Sigmoid colon (tissue), 4 donors: ENCODE measurements around the gene CAMKK2.

Source experiments
- POLR2A ChIP-seq, 2 donors: fragments of 450-650 bp; IDR thresholded peaks; one replicate each; pipeline ENCODE4 v1.6.1; 2016; ENCODE audit warnings: antibody characterized with exemption in 2 of 2, mild to moderate bottlenecking in 2 of 2, moderate library complexity in 2 of 2
- POLR2AphosphoS5 ChIP-seq, 4 donors: sonication (generic); formaldehyde crosslinking; IDR thresholded peaks; one replicate each; pipeline ENCODE4 v1.6.1; 2017; ENCODE audit warnings: antibody characterized with exemption in 4 of 4
- TF ChIP-seq, protein P1 (sequence below), 4 experiments: fragments of 450-650 bp in 3 of 4; fragments of 200-600 bp in 1 of 4; IDR thresholded peaks; one replicate each; pipeline ENCODE4 v1.5.1; 2016 to 2019; ENCODE audit warnings: antibody characterized with exemption in 4 of 4, mild to moderate bottlenecking in 3 of 4, moderate library complexity in 2 of 4

DNA sequence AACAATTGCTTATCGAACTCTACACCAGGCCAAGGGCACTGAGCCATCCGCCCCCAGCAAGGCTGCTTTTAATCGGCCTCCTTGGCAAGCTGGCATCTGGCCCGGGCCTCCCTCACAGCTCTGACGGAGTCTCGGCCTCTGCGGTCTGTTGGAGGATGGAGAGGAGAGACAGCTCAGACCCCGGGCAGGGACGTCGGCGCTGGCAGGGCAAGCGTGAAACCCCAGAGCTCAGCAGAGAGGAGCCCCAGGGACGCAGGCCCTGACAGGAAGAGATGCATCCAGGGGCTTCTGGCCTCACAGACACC, 17.5 kb downstream of the CAMKK2 start:
- no peak for TF ChIP-seq POLR2AphosphoS5 (IDR thresholded peaks at IDR 0.05)
- TF ChIP-seq, protein P1, sequence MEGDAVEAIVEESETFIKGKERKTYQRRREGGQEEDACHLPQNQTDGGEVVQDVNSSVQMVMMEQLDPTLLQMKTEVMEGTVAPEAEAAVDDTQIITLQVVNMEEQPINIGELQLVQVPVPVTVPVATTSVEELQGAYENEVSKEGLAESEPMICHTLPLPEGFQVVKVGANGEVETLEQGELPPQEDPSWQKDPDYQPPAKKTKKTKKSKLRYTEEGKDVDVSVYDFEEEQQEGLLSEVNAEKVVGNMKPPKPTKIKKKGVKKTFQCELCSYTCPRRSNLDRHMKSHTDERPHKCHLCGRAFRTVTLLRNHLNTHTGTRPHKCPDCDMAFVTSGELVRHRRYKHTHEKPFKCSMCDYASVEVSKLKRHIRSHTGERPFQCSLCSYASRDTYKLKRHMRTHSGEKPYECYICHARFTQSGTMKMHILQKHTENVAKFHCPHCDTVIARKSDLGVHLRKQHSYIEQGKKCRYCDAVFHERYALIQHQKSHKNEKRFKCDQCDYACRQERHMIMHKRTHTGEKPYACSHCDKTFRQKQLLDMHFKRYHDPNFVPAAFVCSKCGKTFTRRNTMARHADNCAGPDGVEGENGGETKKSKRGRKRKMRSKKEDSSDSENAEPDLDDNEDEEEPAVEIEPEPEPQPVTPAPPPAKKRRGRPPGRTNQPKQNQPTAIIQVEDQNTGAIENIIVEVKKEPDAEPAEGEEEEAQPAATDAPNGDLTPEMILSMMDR (IDR thresholded peaks at IDR 0.05): no peak
- TF ChIP-seq POLR2A (IDR thresholded peaks at IDR 0.05): no peak
